GM12892 (cell line): Measurements from ENCODE around the gene POU2F2.

Experiments used
- POLR2A ChIP-seq: IDR thresholded peaks from 2 replicates; pipeline ENCODE4 v1.6.1; 2011; ENCODE audit warnings: low read depth, low read length, control low read depth
- POLR2AphosphoS5 ChIP-seq: IDR thresholded peaks from 2 replicates; pipeline ENCODE4 v1.6.1; 2011; ENCODE audit warnings: low read depth, low read length, control low read depth
- TAF1 ChIP-seq: IDR thresholded peaks from 2 replicates; pipeline ENCODE4 v1.6.1; 2011; ENCODE audit warnings: low read depth, mild to moderate bottlenecking, control low read depth, low read length, borderline replicate concordance

- TF ChIP-seq POLR2A (no peak), POLR2AphosphoS5 (no peak), TAF1 (no peak)
These were observed 21.6 kb upstream of the POU2F2 start for GRCh38 chr19:42153672-42154433.
